ENCODE results near the gene KRT75.
"Not testable (repeated sequence)": the region's sequence is repeated elsewhere in the genome, so short reads cannot be mapped to it uniquely, and the experiment has no call there.

KRT75 gene

DNA sequence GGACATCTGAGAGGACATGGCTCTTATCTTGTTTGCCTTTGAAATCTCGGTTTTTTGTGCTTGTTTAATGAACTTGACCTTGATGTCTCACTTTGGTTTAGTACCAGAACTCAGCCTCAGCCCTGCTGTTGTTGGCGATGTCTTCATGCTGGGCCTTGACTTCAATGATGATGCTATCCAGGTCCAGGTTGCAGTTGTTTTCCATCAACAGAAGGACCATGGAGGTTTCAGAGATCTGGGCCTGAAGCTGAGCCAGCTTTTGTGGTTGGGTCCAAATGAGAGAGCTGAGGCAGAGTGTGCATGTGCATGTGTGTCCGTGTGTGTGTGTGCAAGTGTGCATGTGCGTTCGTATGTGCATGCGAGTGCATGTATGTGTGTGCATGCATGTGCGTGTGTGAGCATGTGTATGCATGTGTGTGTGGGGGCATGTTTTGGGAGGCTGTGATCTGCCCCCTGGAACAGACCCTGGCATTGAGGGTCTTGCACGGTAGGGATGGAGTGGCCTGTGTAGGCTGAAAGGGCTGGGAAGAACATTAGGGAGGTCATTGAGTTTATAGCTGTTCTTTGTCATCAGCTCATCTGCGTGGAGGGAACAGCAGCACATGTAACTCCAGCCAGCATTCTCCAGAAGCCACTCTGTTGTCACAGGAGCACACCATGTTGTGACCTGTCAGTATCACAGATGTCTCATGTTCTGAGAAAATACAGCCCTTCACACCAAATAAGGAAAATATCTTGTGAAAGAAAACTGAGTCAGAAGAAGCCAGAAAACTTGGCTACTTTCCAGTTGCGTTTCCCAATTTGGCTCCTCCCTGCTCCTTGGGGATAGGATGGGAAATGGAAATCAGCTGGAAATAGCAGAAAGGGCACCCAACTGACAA lies 18.1 kb downstream of the KRT75 start:
- no peak for DNase-seq (ENCODE audit: low spot score)

DNA sequence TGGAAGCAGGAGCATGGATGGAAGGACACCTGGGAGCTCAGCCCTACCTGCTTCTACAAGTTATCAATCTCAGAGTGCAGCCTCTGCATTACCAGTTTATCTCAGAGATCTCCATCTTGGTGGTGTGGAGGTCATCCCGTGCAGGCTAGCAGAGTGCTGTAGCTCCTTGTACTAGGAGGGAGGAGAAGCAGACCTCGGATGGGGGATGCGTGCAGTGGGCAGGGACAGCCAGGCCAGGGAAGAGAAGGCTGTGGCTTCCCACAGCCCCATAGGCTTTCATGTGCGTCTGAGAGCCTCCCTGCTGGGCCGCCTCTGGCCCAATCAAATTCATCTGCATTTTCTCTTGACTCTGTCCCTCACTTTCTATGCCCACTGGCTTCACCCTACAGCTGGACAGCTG lies 19.2 kb downstream of the KRT75 start:
- no peak for DNase-seq (ENCODE audit: low spot score)

DNA sequence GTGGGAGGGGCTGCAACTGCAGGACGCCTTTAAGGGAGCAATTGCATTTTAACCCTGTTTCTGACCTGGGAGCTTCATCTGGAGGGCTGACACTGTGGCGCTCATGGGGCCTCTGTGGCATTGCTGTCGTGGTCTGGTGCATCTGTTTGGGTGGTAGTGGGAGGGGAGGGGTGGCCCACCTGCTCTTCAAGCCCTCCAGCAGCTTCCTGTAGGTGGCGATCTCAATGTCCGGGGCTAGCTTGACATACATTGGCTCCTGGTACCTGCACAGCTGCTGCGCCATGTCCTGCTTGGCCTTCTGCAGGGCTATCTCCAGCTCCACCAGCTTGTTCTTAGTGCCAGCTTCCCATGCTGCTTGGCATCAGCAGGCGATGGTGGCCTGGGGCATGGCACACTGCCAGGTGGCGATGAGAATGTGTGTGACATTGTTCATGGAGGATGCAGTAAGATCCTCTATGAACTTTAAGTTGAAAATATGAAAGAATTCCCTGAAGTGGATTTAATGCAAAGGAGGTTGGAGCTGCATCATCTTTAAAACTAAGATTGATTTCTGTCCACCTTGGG lies 20.3 kb downstream of the KRT75 start:
- DNase-seq (ENCODE audit: low spot score) = no peak

GRCh38 chr12:52413202-52413601 lies 21.0 kb downstream of the KRT75 start:
- no peak for DNase-seq (ENCODE audit: low spot score)

- no peak for DNase-seq (ENCODE audit: low spot score)
Measured at GRCh38 chr12:52411815-52412214, 22.4 kb downstream of the KRT75 start.

DNA sequence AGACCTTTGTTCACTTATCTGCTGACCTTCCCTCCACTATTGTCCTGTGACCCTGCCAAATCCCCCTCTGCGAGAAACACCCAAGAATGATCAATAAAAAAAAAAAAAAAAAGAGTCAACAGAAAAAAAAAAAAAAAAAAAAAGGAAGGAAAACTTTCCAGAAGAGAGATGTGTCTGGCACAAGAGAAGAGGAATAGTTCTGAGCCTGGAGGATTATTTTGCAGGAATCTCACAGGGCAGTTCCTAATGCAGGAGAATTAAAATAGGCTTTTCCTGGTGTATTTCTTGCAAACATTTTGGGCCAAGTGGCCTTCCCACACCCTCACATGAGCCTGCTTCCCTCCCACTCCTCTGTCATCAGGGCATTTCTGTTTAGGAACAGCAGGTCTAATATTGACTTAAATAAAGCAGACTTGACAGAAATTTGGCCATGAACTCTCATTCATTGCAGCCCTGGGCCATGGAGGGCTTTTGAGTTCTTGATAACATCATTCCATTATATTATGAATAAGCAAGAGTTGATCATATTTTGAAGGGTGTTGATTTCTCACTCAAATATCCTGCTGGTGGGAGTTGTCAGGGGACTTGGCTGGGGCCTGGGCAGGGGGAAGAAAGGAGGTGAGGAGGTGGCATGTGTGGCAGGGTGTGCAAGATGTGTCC lies 23.5 kb downstream of the KRT75 start:
- not testable (repeated sequence) for DNase-seq (ENCODE audit: low spot score)

- no peak for DNase-seq (ENCODE audit: low spot score)
Measured at GRCh38 chr12:52407918-52408317, 26.3 kb downstream of the KRT75 start.

DNA sequence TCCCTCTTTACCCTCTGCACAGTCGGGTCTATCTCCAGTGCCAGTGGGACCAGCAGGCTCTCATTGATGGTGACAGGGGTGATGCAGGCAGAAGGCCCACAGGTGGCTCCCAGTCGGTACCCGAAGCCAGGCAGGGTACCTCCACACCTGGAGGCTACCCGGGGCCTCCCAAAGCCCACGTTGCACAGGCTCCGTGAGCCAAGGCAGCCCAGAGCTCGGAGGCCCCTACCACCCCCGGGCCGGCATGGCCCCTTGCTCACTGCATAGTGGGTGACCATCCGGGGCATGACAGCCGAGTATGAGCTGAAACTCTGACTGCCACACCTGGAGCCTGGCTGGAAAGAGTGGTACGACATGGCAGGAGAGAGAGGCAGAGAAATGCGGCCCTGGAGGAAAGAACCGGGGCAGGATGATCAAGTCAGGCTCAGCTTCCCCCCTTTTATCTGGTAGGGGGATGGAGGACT lies 28.2 kb downstream of the KRT75 start, which contains the start of gene KRT82:
Gene KRT82 (minus strand): TSS at position 414 of the 464 bp plus-strand sequence. CDS start 58 bp downstream, at position 356.
- no peak for DNase-seq (ENCODE audit: low spot score)

GRCh38 chr12:52404951-52405350 lies 29.2 kb downstream of the KRT75 start:
- no peak for DNase-seq (ENCODE audit: low spot score)

DNA sequence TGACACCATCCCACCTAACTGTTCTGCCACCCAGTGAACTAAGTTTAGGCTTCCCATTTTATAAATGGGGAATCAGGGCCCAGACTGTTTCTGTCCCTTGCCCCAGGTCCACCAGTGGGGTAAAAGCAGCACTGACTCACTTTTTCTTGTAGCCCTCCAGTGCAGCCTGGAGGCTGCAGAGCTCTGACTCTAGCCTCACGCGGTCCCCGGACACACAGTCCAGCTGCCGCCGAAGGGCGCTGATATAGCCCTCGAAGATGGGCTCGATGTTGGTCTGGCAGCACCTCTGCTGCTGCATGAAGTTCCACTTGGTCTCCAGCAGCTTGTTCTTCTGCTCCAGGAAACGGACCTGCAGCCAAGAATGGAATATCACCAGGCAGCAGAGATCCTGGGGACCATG lies 30.6 kb downstream of the KRT75 start:
- DNase-seq (ENCODE audit: low spot score) = no peak

- DNase-seq (ENCODE audit: low spot score) = no peak
Measured at GRCh38 chr12:52402873-52403540, 31.2 kb downstream of the KRT75 start.

DNA sequence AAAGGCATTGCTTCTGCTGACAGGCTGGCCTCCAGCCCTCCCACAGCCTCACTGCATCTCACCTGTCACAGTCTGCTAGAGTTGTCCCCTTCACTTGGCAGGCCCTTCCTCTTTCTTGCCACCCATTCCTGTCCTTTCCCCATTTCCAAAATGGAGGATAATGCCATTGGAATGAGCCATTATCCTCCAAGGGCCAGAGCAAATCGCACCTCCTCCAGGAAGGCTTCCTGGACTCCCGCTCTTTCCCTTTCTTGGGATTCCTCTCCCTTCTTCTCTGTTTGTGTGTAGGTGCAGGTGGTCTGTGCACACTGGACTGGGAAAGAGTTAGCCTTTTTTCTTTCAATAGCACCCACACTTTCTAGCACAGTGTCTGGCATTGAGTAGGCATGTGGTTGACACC lies 31.8 kb downstream of the KRT75 start:
- DNase-seq (ENCODE audit: low spot score) = no peak

GRCh38 chr12:52401926-52402325 lies 32.2 kb downstream of the KRT75 start:
- DNase-seq (ENCODE audit: low spot score) = no peak

DNA sequence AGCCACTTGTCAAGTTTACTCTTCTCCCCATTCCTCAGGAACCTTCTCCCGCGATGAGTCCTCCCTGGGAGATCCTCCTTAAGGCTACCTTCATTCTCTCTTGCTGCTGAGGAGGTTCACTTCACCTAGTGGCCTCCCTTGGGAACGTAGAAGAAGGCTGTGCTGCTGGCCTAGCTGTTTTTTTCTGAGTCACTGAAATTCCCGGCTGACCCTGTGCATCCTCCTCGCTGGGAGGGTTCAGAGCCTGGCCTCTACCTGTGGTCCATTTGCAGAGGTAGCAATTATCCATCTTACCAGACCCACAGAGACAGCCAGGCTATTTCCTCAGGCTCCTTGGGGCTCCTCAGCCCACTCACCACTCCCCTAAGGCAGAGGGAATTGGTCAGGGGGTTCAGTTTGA lies 32.6 kb downstream of the KRT75 start:
- no peak for DNase-seq (ENCODE audit: low spot score)

- DNase-seq (ENCODE audit: low spot score) = no peak
Measured at GRCh38 chr12:52400906-52401305, 33.3 kb downstream of the KRT75 start.

DNA sequence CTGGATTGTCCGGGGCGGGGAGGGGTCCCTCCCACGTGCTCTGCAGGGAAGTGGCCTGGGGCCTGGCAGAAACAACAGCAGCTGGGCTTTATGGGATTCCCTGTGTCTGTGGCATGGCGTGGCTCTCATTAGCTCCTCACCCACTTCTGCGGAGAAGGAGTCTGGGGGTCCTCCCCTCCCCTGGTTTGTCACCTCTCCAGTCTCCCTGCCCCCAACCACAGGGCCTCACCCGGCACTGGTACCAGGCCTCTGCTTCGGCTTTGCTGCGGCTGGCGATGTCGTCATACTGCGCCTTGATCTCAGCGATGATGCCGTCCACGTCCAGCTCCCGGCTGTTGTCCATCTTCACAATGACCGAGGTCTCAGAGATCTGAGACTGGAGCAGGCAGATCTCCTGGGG lies 34.4 kb downstream of the KRT75 start:
- no peak for DNase-seq (ENCODE audit: low spot score)

- DNase-seq (ENCODE audit: low spot score) = no peak
Measured at GRCh38 chr12:52398176-52398575, 36.0 kb downstream of the KRT75 start.

- DNase-seq (ENCODE audit: low spot score) = no peak
Measured at GRCh38 chr12:52396656-52397055, 37.5 kb downstream of the KRT75 start.

GRCh38 chr12:52395761-52396434 lies 38.3 kb downstream of the KRT75 start:
- DNase-seq (ENCODE audit: low spot score) = no peak

DNA sequence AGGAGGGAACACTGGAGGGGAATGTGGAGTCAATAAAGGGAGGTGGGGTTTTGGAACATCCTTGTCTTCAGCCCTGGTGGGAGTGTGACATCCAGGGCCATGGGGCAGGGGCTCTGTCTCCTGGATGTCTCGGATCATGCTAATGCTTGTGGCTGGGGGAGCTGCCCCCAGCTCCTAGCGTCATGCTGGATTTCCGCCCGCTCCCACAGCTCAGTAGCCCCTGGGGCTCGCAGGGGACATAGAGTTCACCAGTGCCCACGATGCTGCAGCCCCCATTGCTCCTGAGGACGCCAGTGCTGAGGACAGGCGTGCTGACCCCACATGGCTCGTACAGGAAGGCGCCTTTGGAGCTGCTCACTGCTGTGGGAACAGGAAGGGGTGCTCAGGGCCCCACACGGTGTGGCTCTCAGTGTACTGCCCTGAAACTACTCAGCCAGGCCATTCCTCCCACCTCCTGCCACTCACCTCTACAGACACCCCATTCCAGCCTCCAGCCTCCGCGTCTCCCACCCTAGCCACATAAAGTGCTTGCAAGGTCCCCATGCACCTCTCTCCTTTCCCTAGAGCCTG lies 39.2 kb downstream of the KRT75 start:
- DNase-seq (ENCODE audit: low spot score) = no peak

- DNase-seq (ENCODE audit: low spot score) = no peak
Measured at GRCh38 chr12:52392465-52393007, 41.6 kb downstream of the KRT75 start.
